Cerebellar nuclear complex (tissue), 1 donor: ENCODE data around the gene CAMK2G.
"Not testable (repeated sequence)": the region's sequence is repeated elsewhere in the genome, so short reads cannot be mapped to it uniquely, and the experiment has no call there.

Source experiments
- DNase-seq, 2 experiments: peaks; one replicate each; lab custom pipeline; 2025; lab: John Stamatoyannopoulos, UW

Gene CAMK2G

DNA sequence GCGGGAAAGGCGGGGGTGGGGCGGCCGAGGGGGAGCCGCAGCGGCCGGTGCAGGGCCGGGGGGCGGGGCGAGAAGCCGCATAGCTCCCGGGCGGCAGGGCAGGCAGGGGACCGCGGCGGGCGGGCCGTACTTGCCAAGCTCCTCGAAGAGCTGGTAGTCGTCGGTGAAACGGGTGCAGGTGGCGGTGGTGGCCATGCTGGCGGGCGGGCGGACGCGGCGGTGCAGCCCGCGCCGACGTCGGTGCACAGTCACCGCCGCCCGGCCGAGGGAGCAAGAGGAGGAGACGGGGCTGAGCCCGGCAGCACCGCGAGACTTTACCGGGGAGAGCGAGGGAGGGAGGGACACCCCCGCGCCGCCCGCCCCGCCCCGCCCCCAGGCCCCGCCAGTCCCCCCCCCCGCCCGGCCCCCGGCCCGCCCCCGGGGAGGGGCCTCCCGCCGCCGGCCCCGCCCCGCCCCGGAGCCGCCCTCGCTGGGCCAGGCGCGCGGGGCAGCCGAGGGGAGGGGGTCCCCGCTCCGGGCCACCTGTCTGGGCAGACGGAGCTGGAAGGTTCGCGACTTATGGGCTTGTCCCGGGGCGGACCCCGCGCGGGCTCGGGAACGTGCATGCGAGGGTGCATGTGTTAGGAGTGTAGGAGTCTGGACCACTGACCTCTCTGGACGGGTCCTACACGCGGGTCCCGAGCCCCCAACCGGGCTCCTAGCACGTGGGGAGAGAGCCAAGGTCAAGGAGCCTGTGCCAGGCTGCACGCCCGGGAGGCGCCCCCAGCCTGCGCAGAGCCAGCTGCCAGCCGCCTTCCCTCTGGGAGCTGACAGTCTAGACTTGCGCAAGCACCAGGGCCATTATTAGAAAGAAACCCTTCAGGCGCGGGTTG, at the start of gene CAMK2G:
Gene CAMK2G (minus strand): TSS at position 289 of the 872 bp plus-strand sequence. CDS start 94 bp downstream, at position 195.
- DNase-seq = no peak

GRCh38 chr10:73922864-73923133, 48.4 kb upstream of the CAMK2G start:
- DNase-seq = no peak

DNA sequence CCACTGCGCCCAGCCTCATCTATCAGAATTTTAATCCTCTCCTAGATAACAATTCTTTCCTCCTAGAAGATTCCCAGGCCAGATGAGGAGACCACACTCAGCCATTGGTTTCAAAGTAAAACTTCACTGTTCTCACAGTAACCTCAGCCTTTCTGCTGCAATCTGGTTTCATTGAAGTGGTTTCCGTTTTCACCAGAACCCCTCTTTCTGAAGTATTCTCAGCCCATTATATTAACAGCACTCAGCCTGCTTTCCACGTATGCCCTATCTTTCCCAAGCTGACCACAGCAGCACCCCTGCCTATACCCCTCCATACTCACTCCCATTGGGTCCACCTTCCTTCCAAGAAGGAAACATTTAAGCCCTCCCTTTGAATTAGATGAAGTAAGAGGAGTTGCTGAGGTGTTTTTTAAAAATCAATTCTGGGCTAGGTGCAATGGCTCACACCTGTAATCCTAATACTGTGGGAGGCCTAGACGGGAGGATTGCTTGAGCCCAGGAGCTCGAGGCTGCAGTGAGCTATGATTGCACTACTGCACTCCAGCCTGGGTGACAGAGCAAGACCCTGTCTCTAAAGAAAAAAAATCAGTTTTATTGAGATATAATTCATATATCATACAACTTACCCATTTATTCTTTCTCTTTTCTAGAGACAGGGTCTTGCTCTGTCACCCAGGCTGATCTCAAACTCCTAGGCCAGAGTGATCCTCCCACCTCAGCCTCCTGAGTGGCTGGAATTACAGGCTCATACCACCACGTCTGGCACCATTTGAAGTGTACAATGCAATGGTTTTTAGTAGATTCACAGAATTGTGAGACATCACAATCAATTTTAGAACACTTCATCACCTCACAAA, 47.9 kb upstream of the CAMK2G start:
- DNase-seq = no peak

GRCh38 chr10:73920089-73920488, 45.7 kb upstream of the CAMK2G start:
- DNase-seq = no peak

DNA sequence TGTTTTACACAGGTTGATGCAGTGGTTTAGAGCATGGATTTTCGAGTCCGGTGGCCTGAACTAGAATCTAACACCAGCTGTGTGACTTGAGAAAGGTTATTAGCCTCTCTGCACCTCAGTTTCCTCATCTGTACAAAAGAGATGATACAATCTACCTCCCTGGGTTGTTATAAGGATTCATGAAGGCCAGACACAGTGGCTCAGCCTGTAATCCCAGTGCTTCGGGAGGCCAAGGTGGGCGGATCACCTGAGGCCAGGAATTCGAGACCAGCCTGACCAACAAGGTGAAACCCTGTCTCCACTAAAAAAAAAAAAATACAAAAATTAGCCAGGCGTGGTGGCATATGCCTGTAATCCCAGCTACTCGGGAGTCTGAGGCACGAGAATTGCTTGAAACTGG, 45.1 kb upstream of the CAMK2G start:
- not testable (repeated sequence) for DNase-seq

GRCh38 chr10:73917566-73918305, 43.4 kb upstream of the CAMK2G start:
- no peak for DNase-seq

GRCh38 chr10:73916761-73917470, 42.6 kb upstream of the CAMK2G start:
- no peak for DNase-seq

- no peak for DNase-seq
These were observed 41.0 kb upstream of the CAMK2G start for GRCh38 chr10:73915206-73915851.

DNA sequence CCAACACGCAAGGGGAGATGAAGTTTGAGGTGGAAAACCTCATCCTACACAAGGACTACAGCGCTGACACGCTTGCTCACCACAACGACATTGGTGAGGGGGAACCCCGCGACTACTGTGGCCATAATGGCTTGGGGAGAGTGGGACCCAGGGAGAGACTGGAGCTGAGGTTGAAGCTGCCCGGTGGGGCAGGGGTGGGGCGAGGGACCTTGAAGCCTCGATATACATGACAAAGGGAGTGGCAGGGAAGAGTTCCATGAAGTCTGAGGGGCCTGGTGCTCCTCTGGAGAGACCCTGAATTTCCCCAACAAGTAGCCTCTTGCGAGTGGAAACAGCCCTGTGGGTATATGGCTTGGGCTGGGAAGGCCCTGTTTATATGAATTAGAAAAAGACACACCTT, 39.7 kb upstream of the CAMK2G start:
- no peak for DNase-seq

DNA sequence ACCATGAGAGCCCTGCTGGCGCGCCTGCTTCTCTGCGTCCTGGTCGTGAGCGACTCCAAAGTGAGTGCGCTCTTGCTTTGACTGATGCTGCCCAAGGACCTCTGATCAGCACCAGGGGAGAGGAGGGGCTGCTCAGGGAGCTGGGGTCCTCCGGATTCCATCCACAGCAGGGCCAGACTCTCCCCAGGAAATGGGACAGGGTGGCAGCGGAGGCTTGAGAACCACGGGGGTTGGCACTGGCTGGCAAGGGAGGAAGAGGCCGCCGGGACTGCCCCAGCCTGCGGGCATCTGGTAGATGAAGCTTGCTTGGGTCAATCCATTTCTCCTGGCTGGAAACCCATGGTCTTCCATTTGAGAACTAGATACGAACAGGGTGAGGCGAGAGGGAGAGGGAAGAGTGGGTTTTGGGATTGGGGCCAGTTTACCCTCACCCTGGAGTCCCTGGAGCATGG, 37.2 kb upstream of the CAMK2G start:
- DNase-seq = no peak

- no peak for DNase-seq
These were observed 36.6 kb upstream of the CAMK2G start, which contains the start of gene PLAU for GRCh38 chr10:73910764-73911552. TSS of gene PLAU (plus strand) at chr10:73911132. CDS start at chr10:73911556, 424 bp downstream.

- DNase-seq = no peak
These were observed 36.0 kb upstream of the CAMK2G start for GRCh38 chr10:73910401-73910763.

DNA sequence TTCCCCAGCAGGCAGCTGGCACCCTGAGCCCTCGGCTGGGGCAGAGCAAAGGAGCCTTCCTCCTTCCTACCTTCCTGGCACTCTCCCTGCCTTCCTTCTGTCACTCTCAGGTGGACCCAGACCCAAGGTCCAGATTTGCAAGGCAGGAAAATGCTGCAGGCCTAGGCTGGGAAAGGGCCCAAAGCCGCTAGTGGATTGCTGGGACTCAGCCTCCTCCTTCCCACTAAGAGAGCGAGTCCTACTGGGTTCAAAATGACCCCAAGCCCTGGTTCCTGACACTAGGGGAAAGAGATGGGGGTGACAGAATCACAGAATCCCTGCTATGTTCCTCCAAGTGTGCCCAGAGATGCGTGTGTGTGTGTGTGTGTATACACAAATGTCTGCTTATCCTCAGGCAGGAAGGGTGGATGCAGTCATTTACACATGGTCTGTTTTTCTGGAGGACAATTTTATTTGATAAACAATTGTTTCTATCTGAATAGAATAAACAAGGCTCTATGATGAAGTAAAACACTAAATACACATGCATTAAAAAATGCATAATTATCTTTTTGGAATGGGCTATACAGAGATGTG, 35.3 kb upstream of the CAMK2G start:
- no peak for DNase-seq

DNA sequence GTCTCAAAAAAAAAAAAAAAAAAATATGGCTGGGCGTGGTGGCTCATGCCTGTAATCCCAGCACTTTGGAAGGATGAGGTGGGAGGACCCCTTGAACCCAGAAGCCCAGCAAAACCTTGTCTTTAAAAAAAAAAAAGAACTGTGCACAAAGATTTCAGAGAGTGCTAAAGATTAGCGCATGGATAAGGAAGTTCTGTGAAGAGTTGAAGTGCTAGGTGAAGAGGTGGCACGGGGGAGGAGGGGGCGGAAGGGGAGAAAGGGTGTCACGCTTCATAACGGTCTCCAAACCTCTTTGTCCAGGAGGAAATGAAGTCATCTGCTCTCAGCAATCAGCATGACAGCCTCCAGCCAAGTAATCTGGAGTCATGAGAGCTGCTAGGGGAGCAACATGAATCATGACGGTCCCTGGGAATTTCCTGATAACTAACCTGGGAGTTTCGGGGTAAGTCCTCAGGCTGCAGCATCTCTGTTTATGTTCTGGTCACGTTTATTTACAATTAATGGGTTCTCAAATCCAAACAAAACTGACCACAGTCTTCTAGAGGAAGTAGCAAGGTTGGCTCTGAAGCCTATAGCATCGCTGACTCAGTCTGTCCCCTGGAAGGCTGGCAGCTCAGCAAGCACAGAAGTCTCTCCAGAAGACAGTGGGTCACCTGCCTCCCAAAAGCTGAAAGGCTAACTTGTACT, 34.6 kb upstream of the CAMK2G start:
- no peak for DNase-seq

- no peak for DNase-seq
These were observed 33.6 kb upstream of the CAMK2G start for GRCh38 chr10:73907841-73908517.

GRCh38 chr10:73906524-73907447, 32.4 kb upstream of the CAMK2G start:
- no peak for DNase-seq

DNA sequence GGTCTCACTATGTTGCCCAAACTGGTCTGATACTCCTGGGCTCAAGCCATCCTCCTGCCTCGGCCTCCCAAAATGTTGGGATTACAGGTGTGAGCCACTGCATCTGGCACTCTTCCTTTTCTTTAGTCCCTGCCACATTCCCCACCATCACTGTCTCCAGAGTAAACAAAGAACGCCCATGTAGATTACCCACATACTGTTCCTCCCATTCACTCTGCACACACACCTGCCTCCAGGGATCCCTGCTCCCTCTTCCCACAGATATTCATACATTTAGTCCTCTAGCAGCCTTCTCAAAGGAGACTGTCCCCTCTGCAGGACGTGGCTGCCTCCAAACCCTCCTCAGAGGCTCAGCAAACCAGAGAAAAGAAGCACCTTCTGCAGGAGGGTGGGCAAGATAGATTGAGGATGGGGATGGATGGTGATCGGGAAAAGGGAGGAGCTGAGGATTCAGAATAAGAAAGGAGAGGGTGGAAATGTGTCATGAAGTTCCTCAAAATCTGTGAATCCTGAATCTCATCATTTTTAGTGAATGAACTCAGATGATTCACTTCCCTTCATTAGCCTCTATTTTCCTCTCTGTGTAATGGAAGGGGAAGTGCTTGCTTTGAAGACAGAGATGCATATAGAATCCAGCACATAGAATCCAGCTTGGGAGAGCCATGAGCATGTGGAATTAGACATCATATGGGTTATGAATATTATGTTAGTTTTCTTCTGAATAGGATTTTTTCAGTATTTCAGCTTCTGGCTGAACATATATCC, 31.1 kb upstream of the CAMK2G start:
- DNase-seq = no peak
